Measurements from ENCODE around the gene ATP6V0E2.

GRCh38 chr7:149867762-149868622 lies 5.8 kb upstream of the ATP6V0E2 start:
- TF ChIP-seq CTCF (IDR thresholded peaks at IDR 0.05) = no peak
- TF ChIP-seq POLR2A (IDR thresholded peaks at IDR 0.05) = no peak
